Hepatocyte (in vitro differentiated cells): ENCODE measurements around the gene SCTR. TPM values are rescaled to one million over a fixed set of nuclear protein-coding genes. Genes with fewer than 3 reads are reported as not detected.

ENCODE experiments used
- DNase-seq: peaks from one replicate; pipeline ENCODE4 v3.0.0-alpha.2; 2016; ENCODE audit warnings: low spot score
- H2AFZ ChIP-seq: fragments of 200-600 bp; sonication (generic); 2 replicates; pipeline ENCODE4 v1.6.0; 2016; ENCODE audit warnings: antibody characterized with exemption, mild to moderate bottlenecking
- H3K27ac ChIP-seq: fragments of 200-600 bp; sonication (generic); 2 replicates; pipeline ENCODE4 v1.5.1; 2016; ENCODE audit warnings: mild to moderate bottlenecking
- H3K27me3 ChIP-seq: fragments of 200-600 bp; sonication (generic); 2 replicates; pipeline ENCODE4 v1.6.1; 2016
- H3K36me3 ChIP-seq: fragments of 200-600 bp; sonication (generic); replicated peaks from 2 replicates; pipeline ENCODE4 v1.5.1; 2016; ENCODE audit warnings: low read depth; ENCODE audit not compliant: insufficient read depth
- H3K4me1 ChIP-seq: fragments of 200-600 bp; sonication (generic); 2 replicates; pipeline ENCODE4 v1.5.1; 2016; ENCODE audit warnings: mild to moderate bottlenecking, moderate library complexity; ENCODE audit not compliant: insufficient read depth
- H3K4me2 ChIP-seq: fragments of 200-600 bp; sonication (generic); 2 replicates; pipeline ENCODE4 v1.6.0; 2016
- H3K4me3 ChIP-seq: fragments of 200-600 bp; sonication (generic); 2 replicates; pipeline ENCODE4 v1.5.1; 2016; ENCODE audit warnings: mild to moderate bottlenecking
- H3K79me2 ChIP-seq: fragments of 200-600 bp; sonication (generic); 2 replicates; pipeline ENCODE4 v1.6.0; 2017; ENCODE audit warnings: mild to moderate bottlenecking
- H3K9me2 ChIP-seq: fragments of 200-600 bp; sonication (generic); replicated peaks from 2 replicates; pipeline ENCODE4 v1.6.0; 2017; ENCODE audit warnings: mild to moderate bottlenecking; ENCODE audit not compliant: insufficient read depth
- H3K9me3 ChIP-seq: fragments of 200-600 bp; sonication (generic); 2 replicates; pipeline ENCODE4 v1.5.1; 2016; ENCODE audit warnings: low read depth, mild to moderate bottlenecking
- H4K20me1 ChIP-seq: fragments of 200-600 bp; sonication (generic); 2 replicates; pipeline ENCODE4 v1.6.0; 2016; ENCODE audit warnings: mild to moderate bottlenecking; ENCODE audit not compliant: insufficient read depth, poor library complexity, severe bottlenecking
- EZH2 ChIP-seq: fragments of 200-600 bp; sonication (generic); IDR thresholded peaks from 2 replicates; pipeline ENCODE4 v1.6.1; 2016; ENCODE audit warnings: antibody characterized with exemption, mild to moderate bottlenecking, borderline replicate concordance
- EZH2phosphoT487 ChIP-seq: fragments of 200-600 bp; sonication (generic); IDR thresholded peaks from one replicate; pipeline ENCODE4 v1.6.1; 2018; ENCODE audit warnings: antibody characterized with exemption, mild to moderate bottlenecking, low read depth, moderate library complexity; ENCODE audit not compliant: unreplicated experiment, severe bottlenecking
- WGBS: methylation state at CpG from one replicate; pipeline ENCODE4 v1.1.6; 2016; ENCODE audit warnings: low lambda C conversion rate; ENCODE audit errors: missing lambda C conversion rate; 5-methylcytosine and 5-hydroxymethylcytosine counted together
- polyA plus RNA-seq: library from polyadenylated mRNA; unstranded; fragments of >200 nt; fragmentation: Nextera tagmentation; extraction: Ambion mirVana; gene quantifications from 2 replicates; pipeline ENCODE4 v1.2.1, GENCODE V29; 2016
- total RNA-seq: library from RNA; depleted of rRNA; stranded (reverse); fragments of >200 nt; gene quantifications from 2 replicates; pipeline ENCODE4 v1.2.3, GENCODE V29; 2014
- TF ChIP-seq, protein P1 (sequence below): fragments of 200-600 bp; sonication (generic); IDR thresholded peaks from 2 replicates; pipeline ENCODE4 v1.5.1; 2016; ENCODE audit warnings: antibody characterized with exemption, mild to moderate bottlenecking; ENCODE audit not compliant: poor library complexity

Gene SCTR
- total and polyA plus RNA-seq, 2 experiments from 2014 or later, result 1.7 to 4.3 TPM

GRCh38 chr2:119425119-119425405 is 99.2 kb downstream of the SCTR start:
- Histone ChIP-seq H3K9me2 (no peaks in the 10 kb centered on the region), H3K79me2 (no peaks in the 10 kb centered on the region), H2AFZ (no peak overlapping the region), H3K9me3 (no peaks in the 10 kb centered on the region), H3K36me3 (no peaks in the 10 kb centered on the region), H3K27me3 (no peaks in the 10 kb centered on the region), H3K27ac (peak overlapping the region; percentile 99), H3K4me3 (no peak overlapping the region), H3K4me2 (no peak overlapping the region), H4K20me1 (no peaks in the 10 kb centered on the region), H3K4me1 (peaks cover 85% of the 10 kb centered on the region)
- TF ChIP-seq, protein P1, sequence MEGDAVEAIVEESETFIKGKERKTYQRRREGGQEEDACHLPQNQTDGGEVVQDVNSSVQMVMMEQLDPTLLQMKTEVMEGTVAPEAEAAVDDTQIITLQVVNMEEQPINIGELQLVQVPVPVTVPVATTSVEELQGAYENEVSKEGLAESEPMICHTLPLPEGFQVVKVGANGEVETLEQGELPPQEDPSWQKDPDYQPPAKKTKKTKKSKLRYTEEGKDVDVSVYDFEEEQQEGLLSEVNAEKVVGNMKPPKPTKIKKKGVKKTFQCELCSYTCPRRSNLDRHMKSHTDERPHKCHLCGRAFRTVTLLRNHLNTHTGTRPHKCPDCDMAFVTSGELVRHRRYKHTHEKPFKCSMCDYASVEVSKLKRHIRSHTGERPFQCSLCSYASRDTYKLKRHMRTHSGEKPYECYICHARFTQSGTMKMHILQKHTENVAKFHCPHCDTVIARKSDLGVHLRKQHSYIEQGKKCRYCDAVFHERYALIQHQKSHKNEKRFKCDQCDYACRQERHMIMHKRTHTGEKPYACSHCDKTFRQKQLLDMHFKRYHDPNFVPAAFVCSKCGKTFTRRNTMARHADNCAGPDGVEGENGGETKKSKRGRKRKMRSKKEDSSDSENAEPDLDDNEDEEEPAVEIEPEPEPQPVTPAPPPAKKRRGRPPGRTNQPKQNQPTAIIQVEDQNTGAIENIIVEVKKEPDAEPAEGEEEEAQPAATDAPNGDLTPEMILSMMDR, result no peak
- TF ChIP-seq EZH2 (no peak), EZH2phosphoT487 (no peak)
- WGBS, result 73% methylated on average over 1 of the region's 1 CpG
- DNase-seq, result no peak

GRCh38 chr2:119424284-119425118 is 99.8 kb downstream of the SCTR start:
- H4K20me1 ChIP-seq, result no peaks in the 10 kb centered on the region
- no peaks in the 10 kb centered on the region for H3K36me3 ChIP-seq
- no peak for TF ChIP-seq EZH2
- TF ChIP-seq, protein P1, result no peak
- TF ChIP-seq EZH2phosphoT487, result no peak
- H3K4me1 ChIP-seq, result peaks cover 85% of the 10 kb centered on the region
- no peaks in the 10 kb centered on the region for H3K9me3 ChIP-seq
- H3K79me2 ChIP-seq, result no peaks in the 10 kb centered on the region
- no peak overlapping the region for H3K4me3 ChIP-seq
- 88% methylated on average over 10 of the region's 10 CpGs for WGBS
- H3K9me2 ChIP-seq, result no peaks in the 10 kb centered on the region
- no peak overlapping the region for H2AFZ ChIP-seq
- DNase-seq, result no peak
- H3K4me2 ChIP-seq, result no peak overlapping the region
- H3K27me3 ChIP-seq, result no peaks in the 10 kb centered on the region
- peak overlapping the region; percentile 99 for H3K27ac ChIP-seq

DNA sequence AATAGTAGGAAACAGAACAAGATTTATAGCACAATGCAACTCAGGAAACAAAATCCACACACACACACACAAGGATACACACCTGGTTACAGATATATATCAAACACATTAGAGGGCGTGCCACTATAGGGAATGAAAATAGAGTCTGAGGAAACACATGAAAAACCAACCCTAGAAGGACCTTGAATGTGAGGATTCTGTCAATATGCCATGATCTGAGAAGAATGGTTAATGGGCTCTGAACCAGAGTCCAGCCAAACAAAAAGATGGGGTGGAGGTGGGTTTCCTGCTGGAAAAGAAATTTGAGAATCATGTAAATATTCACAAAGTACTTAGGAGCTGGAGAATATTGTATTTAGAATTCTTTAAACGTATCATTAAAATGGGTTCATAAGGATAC is 100.5 kb downstream of the SCTR start:
- Histone ChIP-seq H3K36me3 (no peaks in the 10 kb centered on the region), H3K9me2 (no peaks in the 10 kb centered on the region), H3K4me1 (peaks cover 80% of the 10 kb centered on the region), H3K4me3 (no peak overlapping the region), H3K4me2 (no peak overlapping the region), H3K9me3 (no peaks in the 10 kb centered on the region), H2AFZ (no peak overlapping the region), H3K27ac (peak overlapping the region; percentile 99), H4K20me1 (no peaks in the 10 kb centered on the region), H3K27me3 (no peaks in the 10 kb centered on the region), H3K79me2 (no peaks in the 10 kb centered on the region)
- no peak for DNase-seq
- WGBS, result 91% methylated on average over 2 of the region's 2 CpGs
- no peak for TF ChIP-seq EZH2

DNA sequence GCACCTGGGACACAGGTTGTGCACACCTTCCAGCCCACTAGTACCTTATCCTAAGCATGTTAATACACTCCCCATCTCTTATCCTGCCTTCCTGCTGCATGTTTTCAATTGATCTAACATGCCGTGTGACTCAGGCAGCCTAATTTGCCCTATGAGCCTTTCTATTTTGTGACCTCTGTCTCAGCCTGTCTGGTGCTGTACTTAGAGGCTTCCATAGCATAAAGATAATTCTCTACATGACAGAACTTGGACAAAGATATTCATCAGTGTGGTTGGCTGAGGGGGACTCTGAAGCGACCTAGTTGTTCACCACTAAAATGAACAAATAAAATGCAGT is 101.2 kb downstream of the SCTR start:
- TF ChIP-seq, protein P1, result no peak
- TF ChIP-seq EZH2 (no peak), EZH2phosphoT487 (no peak)

More for the DNA sequence above, 101.2 kb downstream of the SCTR start:
- Histone ChIP-seq H3K4me3 (no peak overlapping the region), H3K27me3 (no peaks in the 10 kb centered on the region), H3K27ac (peak overlapping the region; percentile 99), H4K20me1 (no peaks in the 10 kb centered on the region), H3K9me2 (no peaks in the 10 kb centered on the region), H3K9me3 (no peaks in the 10 kb centered on the region), H3K4me1 (peaks cover 75% of the 10 kb centered on the region), H2AFZ (no peak overlapping the region), H3K36me3 (no peaks in the 10 kb centered on the region), H3K79me2 (no peaks in the 10 kb centered on the region), H3K4me2 (no peak overlapping the region)
- no peak for DNase-seq
- WGBS, result 69% methylated on average over 2 of the region's 2 CpGs
